GM18907 (cell line): ENCODE measurements around the gene ABI1.

Experiments
- ATAC-seq: cut with Tn5 transposase; IDR thresholded peaks from one replicate; pipeline ENCODE4 v1.9.1; 2021; ENCODE audit warnings: mild to moderate bottlenecking, moderate library complexity; ENCODE audit not compliant: unreplicated experiment

ABI1 gene

GRCh38 chr10:26855186-26855585 is 5.6 kb downstream of the ABI1 start:
- no peak for ATAC-seq

- ATAC-seq, result no peak
These were observed 6.2 kb downstream of the ABI1 start for GRCh38 chr10:26854524-26854923.

- ATAC-seq, result no peak
These were observed 16.3 kb downstream of the ABI1 start for GRCh38 chr10:26844396-26844975.

- no peak for ATAC-seq
These were observed 17.0 kb downstream of the ABI1 start for GRCh38 chr10:26843736-26844135.

GRCh38 chr10:26841733-26842317 is 18.9 kb downstream of the ABI1 start:
- ATAC-seq, result no peak

GRCh38 chr10:26840938-26841732 is 19.6 kb downstream of the ABI1 start:
- no peak for ATAC-seq

GRCh38 chr10:26839966-26840627 is 20.7 kb downstream of the ABI1 start:
- no peak for ATAC-seq

- ATAC-seq, result peak; percentile 50
These were observed 23.6 kb downstream of the ABI1 start for GRCh38 chr10:26837139-26837538.

- no peak for ATAC-seq
These were observed 25.7 kb downstream of the ABI1 start for GRCh38 chr10:26835025-26835424.

GRCh38 chr10:26832960-26833359 is 27.8 kb downstream of the ABI1 start:
- ATAC-seq, result no peak

GRCh38 chr10:26831936-26832335 is 28.8 kb downstream of the ABI1 start:
- ATAC-seq, result no peak

GRCh38 chr10:26829810-26830515 is 30.8 kb downstream of the ABI1 start:
- no peak for ATAC-seq

- no peak for ATAC-seq
These were observed 36.6 kb downstream of the ABI1 start for GRCh38 chr10:26824015-26824690.

GRCh38 chr10:26821699-26822570 is 38.8 kb downstream of the ABI1 start:
- ATAC-seq, result peak; percentile 44

GRCh38 chr10:26815500-26815899 is 45.3 kb downstream of the ABI1 start:
- no peak for ATAC-seq

- ATAC-seq, result no peak
These were observed 50.2 kb downstream of the ABI1 start for GRCh38 chr10:26810435-26811026.

GRCh38 chr10:26809973-26810372 is 50.8 kb downstream of the ABI1 start:
- ATAC-seq, result no peak

- no peak for ATAC-seq
These were observed 53.2 kb downstream of the ABI1 start for GRCh38 chr10:26807532-26807931.

GRCh38 chr10:26806557-26806956 is 54.2 kb downstream of the ABI1 start:
- no peak for ATAC-seq
